Activated naive CD4-positive, alpha-beta T cell treated with anti-CD3 and anti-CD28 coated beads for 36 hours (primary cell): ENCODE measurements around the gene SHC1. TPM values are rescaled to one million over a fixed set of nuclear protein-coding genes. Genes with fewer than 3 reads are reported as not detected.

ENCODE experiments used
- CTCF ChIA-PET: fragments of 350-600 bp; sonication (Branson Sonifier 250); formaldehyde crosslinking; loops from one replicate; lab custom pipeline; 2021; ENCODE audit warnings: antibody characterized with exemption; lab: Charles Lee
- DNase-seq: peaks from one replicate; pipeline ENCODE4 v3.0.0-alpha.2; 2020
- H3K27ac Mint-ChIP-seq: one replicate; pipeline ENCODE4 v1.8.0; 2021; ENCODE audit warnings: mild to moderate bottlenecking, mixed read lengths
- H3K27me3 Mint-ChIP-seq: one replicate; pipeline ENCODE4 v1.8.0; 2021; ENCODE audit warnings: low read depth, mixed read lengths
- H3K36me3 Mint-ChIP-seq: one replicate; pipeline ENCODE4 v1.8.0; 2021; ENCODE audit warnings: low read depth, mixed read lengths
- H3K4me1 Mint-ChIP-seq: one replicate; pipeline ENCODE4 v1.8.0; 2021; ENCODE audit warnings: low read depth, mixed read lengths
- H3K4me3 Mint-ChIP-seq: one replicate; pipeline ENCODE4 v1.8.0; 2021; ENCODE audit warnings: mild to moderate bottlenecking, moderate library complexity, mixed read lengths
- H3K9me3 Mint-ChIP-seq: one replicate; pipeline ENCODE4 v1.8.0; 2021; ENCODE audit warnings: mixed read lengths
- intact Hi-C: fragments of 100-400 bp; cut with micrococcal nuclease; formaldehyde crosslinking; loops from one replicate; pipeline ENCODE4 v1.15.1; 2023
- total RNA-seq, 2 experiments: library from RNA; stranded (reverse); gene quantifications; one replicate each; pipeline ENCODE4 v1.2.3, GENCODE V29; 2021

SHC1 gene
- total RNA-seq, 2 experiments from 2014 or later, result 35.5 to 40.8 TPM

DNA sequence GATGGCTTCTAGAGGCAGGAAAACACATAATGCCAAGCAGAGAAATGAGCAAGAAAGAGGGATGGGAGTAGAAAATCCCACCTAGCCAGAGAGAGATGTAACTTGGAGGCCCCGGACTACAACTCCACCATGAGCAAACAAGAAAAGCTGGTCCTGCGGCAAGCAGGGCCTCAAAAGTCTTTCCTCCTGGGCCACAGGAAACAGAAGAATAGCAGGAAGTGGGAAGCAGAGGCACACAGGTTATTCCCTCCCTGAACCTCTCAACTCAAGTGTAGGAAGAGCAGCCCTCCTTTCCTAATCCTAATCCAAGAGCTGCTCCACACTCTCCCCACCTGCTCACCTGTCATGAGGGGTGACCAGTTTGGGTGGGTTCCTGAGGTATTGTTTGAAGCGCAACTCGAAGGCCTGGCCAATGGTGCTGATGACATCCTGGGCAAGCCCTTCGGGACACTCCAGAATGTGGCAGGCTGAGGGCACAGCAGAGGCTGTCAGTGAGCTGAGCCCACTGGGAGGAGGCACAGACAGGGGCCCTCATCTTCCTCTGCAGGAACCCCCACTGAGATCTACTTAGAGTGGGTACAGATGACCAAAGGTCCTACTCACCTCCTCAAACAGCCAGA lies 3.1 kb downstream of the SHC1 start:
- CTCF ChIA-PET, result interaction anchor here (2.7 kb wide), 1 partner anchor 32 kb away, joined by 7 read pairs; no protein-coding TSS in a partner anchor
- no peaks in the 10 kb centered on the region for H3K27me3 Mint-ChIP-seq
- H3K9me3 Mint-ChIP-seq, result no peaks in the 10 kb centered on the region
- H3K4me1 Mint-ChIP-seq, result peaks cover 42% of the 10 kb centered on the region
- peaks cover 24% of the 10 kb centered on the region for H3K36me3 Mint-ChIP-seq
- intact Hi-C loops, result no loop called here
- no peak overlapping the region for H3K4me3 Mint-ChIP-seq
- no peak for DNase-seq
- peak overlapping the region; percentile 16 for H3K27ac Mint-ChIP-seq

DNA sequence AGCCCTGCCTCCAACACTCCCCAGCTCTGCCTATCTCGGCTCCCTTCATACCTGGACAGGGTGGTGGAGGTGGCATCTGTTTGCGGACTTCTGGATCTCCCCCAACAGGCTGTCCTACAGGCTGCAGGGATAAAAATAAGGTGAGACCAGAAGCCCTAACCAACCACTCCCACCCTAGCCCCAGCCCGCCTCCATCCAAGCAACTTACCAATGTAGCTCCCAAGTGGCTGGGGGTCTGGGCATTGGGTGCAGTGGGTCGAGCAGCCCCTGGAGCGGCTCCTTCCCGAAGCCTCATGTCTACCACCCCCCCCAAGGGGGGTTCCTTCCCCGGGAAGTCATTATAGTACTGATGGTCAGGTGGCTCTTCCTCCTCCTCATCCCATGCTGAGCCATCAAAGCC lies 4.4 kb downstream of the SHC1 start:
- CTCF ChIA-PET, result interaction anchor here (2.7 kb wide), 1 partner anchor 33 kb away, joined by 7 read pairs; no protein-coding TSS in a partner anchor
- intact Hi-C loops, result no loop called here
- no peak for DNase-seq
- H3K27me3 Mint-ChIP-seq, result no peaks in the 10 kb centered on the region
- H3K9me3 Mint-ChIP-seq, result no peaks in the 10 kb centered on the region
- peaks cover 32% of the 10 kb centered on the region for H3K4me1 Mint-ChIP-seq
- H3K27ac Mint-ChIP-seq, result peak overlapping the region; percentile 50
- H3K4me3 Mint-ChIP-seq, result no peak overlapping the region
- peaks cover 20% of the 10 kb centered on the region for H3K36me3 Mint-ChIP-seq

DNA sequence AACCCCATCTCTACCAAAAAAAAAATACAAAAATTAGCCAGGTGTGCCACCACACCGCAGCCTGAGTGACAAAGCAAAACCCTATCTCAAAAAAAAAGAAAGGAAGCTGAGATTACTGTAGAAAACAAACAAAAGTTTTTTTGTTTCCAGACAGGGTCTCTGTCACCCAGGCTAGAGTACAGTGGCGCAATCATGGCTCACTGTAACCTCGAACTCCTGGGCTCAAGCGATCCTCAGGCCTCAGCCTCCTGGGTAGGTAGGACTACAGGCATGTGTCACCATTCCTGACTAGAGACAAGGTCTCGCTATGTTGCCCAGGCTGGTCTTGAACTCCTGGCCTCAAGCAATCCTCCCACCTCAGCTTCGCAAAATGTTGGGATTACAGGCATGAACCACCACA lies 6.2 kb downstream of the SHC1 start:
- CTCF ChIA-PET, result interaction anchor here (0.6 to 1.3 kb wide), 3 partner anchors 9 to 316 kb away, joined by 3 to 4 read pairs (median 3); partner anchors contain the start of gene PBXIP1
- H3K9me3 Mint-ChIP-seq, result no peaks in the 10 kb centered on the region
- DNase-seq, result no peak
- no peak overlapping the region for H3K27ac Mint-ChIP-seq
- H3K4me3 Mint-ChIP-seq, result no peak overlapping the region
- H3K36me3 Mint-ChIP-seq, result peaks cover 24% of the 10 kb centered on the region
- H3K4me1 Mint-ChIP-seq, result peaks cover 33% of the 10 kb centered on the region
- H3K27me3 Mint-ChIP-seq, result no peaks in the 10 kb centered on the region
- intact Hi-C loops, result no loop called here

DNA sequence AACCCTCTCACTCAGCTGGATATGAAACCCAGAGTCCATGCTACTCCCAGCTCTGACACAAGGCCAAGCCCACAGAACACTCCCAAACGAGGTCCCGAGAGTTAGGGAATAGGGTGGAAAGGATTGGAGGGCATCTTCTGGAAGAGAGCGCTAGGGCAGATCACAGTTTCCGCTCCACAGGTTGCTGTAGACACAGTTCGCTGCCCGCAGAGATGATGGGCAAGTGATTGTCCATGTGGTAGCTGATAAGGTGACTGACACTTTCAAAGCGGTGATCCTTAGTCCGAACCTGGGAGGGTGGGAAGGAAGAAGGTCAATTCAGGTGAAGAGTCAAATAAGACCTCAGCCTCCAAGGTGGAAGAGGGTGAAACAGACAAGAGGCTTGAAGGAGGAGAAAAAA lies 6.9 kb downstream of the SHC1 start:
- no peak for DNase-seq
- Mint-ChIP-seq H3K4me3 (no peak overlapping the region), H3K27me3 (no peaks in the 10 kb centered on the region), H3K4me1 (peaks cover 30% of the 10 kb centered on the region), H3K9me3 (no peaks in the 10 kb centered on the region), H3K36me3 (peaks cover 24% of the 10 kb centered on the region), H3K27ac (peak overlapping the region; percentile 50)
- intact Hi-C loops, result no loop called here
- CTCF ChIA-PET, result interaction anchor here (1.3 kb wide), 1 partner anchor 53 kb away, joined by 4 read pairs; no protein-coding TSS in a partner anchor

DNA sequence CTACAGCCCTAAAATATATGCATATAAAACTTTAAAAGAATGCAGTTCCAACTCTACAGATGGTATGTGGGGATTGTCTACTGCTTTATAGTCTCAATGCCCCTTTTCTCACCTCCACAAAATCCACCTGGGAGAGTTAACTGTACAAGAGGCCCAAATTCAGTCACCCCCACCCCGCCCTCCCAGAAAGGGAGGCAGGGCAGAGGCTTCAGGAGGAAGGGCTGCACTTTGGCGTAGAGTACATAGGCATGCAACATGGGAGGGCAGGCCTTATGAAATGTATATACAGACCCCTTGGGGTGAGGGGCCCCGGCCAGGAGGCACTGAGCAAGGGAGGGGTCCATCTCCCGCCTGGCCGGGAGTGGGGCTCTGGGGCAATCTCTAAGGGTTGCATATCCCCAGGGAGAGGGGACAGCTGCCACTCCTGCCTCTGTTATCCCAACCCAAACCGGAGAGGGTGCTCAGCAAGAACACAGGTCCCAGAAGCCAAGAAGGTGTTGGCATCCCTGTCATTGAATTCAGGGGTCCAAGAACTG lies 7.7 kb downstream of the SHC1 start:
- H3K36me3 Mint-ChIP-seq, result peaks cover 28% of the 10 kb centered on the region

DNA sequence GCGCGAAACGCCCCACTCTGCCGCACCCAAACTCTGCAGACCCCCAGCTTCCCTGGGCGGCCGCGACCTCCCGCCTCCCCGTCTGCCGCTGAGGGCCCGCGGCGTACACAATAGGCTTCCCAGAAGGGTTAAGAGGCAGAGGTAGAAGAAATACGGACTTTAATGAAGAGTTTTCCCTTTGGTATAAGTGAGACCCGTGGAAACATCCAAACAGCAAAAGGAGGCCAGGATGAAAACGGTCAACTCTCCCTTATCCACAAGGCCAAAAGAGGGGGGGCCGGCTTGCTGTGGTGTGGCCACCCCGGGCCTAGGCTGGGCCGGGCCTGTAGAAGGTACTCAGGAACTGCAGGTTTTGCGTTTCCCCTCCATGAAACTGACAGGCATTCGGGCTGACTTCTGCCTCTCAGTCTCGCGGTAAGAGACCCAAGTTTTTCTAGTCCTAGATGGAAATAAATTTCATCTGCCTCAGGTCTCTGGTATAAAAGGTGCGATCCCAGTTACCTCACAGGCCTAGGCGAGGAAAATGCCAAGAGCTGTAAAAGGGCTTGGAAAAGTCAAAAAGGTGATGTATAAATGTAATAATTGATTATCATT lies 8.3 kb downstream of the SHC1 start:
- no peaks in the 10 kb centered on the region for H3K27me3 Mint-ChIP-seq
- no peak for DNase-seq
- intact Hi-C loops, result no loop called here
- H3K4me1 Mint-ChIP-seq, result peaks cover 37% of the 10 kb centered on the region
- H3K9me3 Mint-ChIP-seq, result no peaks in the 10 kb centered on the region
- H3K36me3 Mint-ChIP-seq, result peaks cover 28% of the 10 kb centered on the region
- peak overlapping the region; percentile 94 for H3K27ac Mint-ChIP-seq
- CTCF ChIA-PET, result interaction anchor here (1.5 to 3.6 kb wide), 5 partner anchors 9 to 123 kb away, joined by 4 to 17 read pairs (median 8); partner anchors contain the start of gene SHC1
- H3K4me3 Mint-ChIP-seq, result peak overlapping the region; percentile 86

More for the DNA sequence above, 7.7 kb downstream of the SHC1 start:
- DNase-seq, result no peak
- Mint-ChIP-seq H3K27me3 (no peaks in the 10 kb centered on the region), H3K4me3 (peak overlapping the region; percentile 86), H3K27ac (peak overlapping the region; percentile 94), H3K9me3 (no peaks in the 10 kb centered on the region), H3K4me1 (peaks cover 34% of the 10 kb centered on the region)
- CTCF ChIA-PET, result interaction anchor here (1.5 to 2.6 kb wide), 2 partner anchors 8 to 122 kb away, joined by 5 to 13 read pairs; partner anchors contain the start of gene SHC1
- intact Hi-C loops, result no loop called here

DNA sequence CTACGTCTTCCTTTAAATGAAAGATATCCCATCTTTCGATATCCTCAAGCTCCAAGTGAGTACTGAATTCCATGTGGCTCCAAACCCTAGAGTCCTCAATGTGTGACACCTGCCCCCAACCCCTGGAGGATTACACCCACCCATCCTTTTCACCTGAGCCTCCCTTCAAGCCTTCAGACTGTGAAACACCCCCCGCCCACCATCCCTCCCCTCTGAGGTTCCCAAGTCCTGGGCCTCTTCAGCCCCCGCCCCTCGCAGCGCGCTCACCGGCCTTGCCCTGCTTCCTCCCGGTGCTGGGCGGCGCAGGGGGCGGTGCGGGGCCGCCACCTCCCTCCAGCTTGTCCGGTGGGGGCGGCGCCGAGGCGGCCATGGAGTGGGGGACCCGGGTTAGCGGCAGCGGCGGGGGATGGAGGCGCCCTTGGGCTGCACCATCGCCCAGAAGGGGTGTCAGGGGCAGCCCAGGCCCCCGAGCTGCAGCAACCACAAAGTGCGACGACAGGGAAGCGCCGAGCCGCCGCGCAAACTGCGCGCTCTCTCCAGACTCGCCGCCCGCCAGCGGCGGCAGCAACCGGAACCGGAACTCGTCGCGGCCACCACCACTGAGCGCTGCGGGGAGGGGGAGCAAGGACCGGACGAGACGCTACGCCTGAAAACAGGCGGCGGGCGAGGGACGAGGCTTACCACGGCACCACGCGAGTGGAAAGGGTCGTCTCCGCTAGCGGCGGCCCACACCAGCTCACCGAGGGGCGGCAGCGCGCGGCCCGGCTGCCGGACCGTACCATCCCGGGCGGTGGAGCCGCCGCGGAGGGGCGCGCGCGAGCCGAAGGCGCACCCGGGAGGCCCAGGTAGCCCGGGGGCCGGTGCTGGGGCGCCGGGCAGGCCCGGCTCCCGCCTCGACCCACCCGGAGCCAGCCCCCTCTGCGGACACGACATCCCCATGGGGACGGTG lies 9.1 kb downstream of the SHC1 start, which contains the start of gene PYGO2:
Gene PYGO2, minus strand, starts transcription at position 576 of the 949 bp plus-strand sequence. Its CDS starts 206 bp downstream, at position 370.
- H3K4me3 Mint-ChIP-seq, result peak within 1 kb of the TSS; percentile 96
- H3K4me1 Mint-ChIP-seq, result peaks cover 42% of the 10 kb centered on the region
- H3K27ac Mint-ChIP-seq, result peak within 1 kb of the TSS; percentile 94
- H3K27me3 Mint-ChIP-seq, result no peaks in the 10 kb centered on the region
- CTCF ChIA-PET, result interaction anchor here (0.8 to 3.6 kb wide), 12 partner anchors 8 to 124 kb away, joined by 3 to 17 read pairs (median 4); partner anchors contain the start of genes ADAM15, FLAD1 and SHC1
- H3K9me3 Mint-ChIP-seq, result no peaks in the 10 kb centered on the region
- intact Hi-C loops, result loop anchor here (1.0 kb wide), 5 partner anchors 9 to 100 kb away; partner anchors contain the start of gene CKS1B
- H3K36me3 Mint-ChIP-seq, result peaks cover 20% of the 10 kb centered on the region
- DNase-seq, result peak; percentile 86

DNA sequence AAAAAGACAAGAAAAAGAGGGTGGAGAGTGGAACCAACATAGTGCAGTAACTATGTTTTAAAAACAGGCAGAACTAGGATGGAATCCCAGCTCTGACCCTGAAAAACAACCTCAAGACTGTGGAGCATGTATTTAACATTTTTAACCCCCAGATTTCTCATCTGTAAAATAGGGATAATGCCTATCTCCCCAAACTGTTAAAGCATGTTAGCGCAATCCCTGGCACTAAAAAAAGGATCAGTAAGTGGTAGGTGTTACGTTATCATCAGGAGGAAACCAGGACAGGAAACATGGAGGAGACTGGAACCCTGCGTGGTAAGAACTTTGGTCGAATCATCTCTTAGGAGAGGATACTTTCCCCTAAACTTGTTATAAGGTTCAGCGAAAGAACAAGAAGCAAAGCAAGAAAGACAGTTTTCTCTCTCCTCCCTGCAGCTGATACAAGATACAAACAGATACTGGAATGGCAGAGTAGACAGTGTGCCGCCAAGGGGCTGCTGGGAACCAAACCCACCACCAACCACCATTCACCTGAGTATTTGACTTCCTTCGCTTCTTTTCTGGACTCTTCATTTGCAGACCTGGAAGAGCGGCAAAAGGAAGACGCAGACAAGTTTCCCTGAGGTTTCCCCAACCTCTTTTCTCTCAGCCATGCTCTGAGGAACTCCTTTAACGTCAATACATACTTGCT lies 10.0 kb downstream of the SHC1 start:
- intact Hi-C loops, result loop anchor here (1.0 kb wide), 5 partner anchors 8 to 101 kb away; partner anchors contain the start of gene CKS1B
- Mint-ChIP-seq H3K27me3 (no peaks in the 10 kb centered on the region), H3K9me3 (no peaks in the 10 kb centered on the region), H3K36me3 (peaks cover 20% of the 10 kb centered on the region), H3K4me1 (peaks cover 47% of the 10 kb centered on the region), H3K4me3 (peak overlapping the region; percentile 96), H3K27ac (peak overlapping the region; percentile 94)
- CTCF ChIA-PET, result interaction anchor here (0.8 to 3.6 kb wide), 9 partner anchors 11 to 125 kb away, joined by 3 to 17 read pairs (median 6); partner anchors contain the start of genes ADAM15, FLAD1 and SHC1
- no peak for DNase-seq

DNA sequence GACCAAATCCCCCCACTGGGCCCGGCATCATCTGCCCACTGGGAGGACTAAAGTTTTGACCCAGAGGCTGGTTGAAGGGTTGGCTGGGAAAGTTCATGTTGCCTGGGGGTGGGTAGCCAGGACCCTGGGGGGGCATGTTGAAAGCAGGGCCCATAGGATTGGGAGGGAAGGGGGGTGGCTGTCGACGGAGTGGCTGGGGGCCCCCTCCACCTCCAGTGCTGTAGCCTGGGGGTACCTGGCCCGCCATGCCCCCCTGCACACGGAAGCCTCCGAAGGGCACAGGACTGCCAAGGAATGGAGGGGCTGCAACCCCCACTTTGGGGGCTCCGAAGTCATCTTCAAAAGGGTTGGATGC lies 11.1 kb downstream of the SHC1 start:
- no peak for DNase-seq

DNA sequence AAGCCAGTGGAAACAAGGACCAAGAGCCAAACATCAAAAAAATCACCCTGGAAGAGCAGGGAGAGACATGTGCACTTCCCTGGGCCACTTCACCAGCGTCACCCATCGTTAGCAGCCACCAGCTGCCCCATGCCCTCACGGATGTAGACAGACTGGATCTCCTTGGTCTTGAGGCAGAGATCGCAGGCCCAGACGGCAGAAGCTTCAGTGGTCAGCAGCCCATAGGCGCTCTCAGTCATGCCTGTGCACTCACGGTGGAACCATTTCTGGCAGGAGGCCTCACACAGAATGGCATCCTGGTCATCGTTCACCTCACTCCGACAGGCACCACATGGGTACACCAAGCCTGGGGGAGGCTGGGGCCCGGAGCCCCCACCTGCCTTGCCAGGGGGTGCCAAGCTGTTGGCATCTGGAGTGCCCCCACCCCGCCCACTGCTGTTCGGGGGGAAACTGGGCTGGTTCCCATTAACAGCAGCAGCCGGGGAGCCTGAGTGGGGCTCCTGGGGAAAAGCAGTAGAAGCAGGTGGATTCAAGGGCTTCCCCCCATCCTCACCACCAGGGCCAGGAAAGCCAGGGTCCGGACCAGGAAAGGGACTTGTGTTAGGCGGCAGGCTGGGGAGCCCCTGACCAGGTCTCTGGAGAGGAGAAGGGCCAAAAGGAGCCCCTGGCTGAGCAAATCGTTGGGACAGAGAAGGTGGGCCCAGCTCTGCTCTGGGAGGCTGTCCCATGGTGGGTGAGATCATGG lies 11.7 kb downstream of the SHC1 start:
- intact Hi-C loops, result no loop called here
- CTCF ChIA-PET, result interaction anchor here (3.6 kb wide), 1 partner anchor 40 kb away, joined by 17 read pairs; no protein-coding TSS in a partner anchor
- no peak overlapping the region for H3K4me3 Mint-ChIP-seq
- no peaks in the 10 kb centered on the region for H3K27me3 Mint-ChIP-seq
- DNase-seq, result no peak
- H3K9me3 Mint-ChIP-seq, result no peaks in the 10 kb centered on the region
- H3K4me1 Mint-ChIP-seq, result peaks cover 60% of the 10 kb centered on the region
- H3K27ac Mint-ChIP-seq, result peak overlapping the region; percentile 50
- peaks cover 17% of the 10 kb centered on the region for H3K36me3 Mint-ChIP-seq

More for the DNA sequence above, 11.1 kb downstream of the SHC1 start:
- Mint-ChIP-seq H3K4me1 (peaks cover 56% of the 10 kb centered on the region), H3K36me3 (peaks cover 18% of the 10 kb centered on the region), H3K4me3 (peak overlapping the region; percentile 96), H3K9me3 (no peaks in the 10 kb centered on the region), H3K27ac (peak overlapping the region; percentile 94), H3K27me3 (no peaks in the 10 kb centered on the region)
- intact Hi-C loops, result no loop called here
- CTCF ChIA-PET, result interaction anchor here (2.0 to 3.6 kb wide), 2 partner anchors 40 to 102 kb away, joined by 9 to 17 read pairs; no protein-coding TSS in a partner anchor
